DND-41 (cell line): ENCODE measurements around the gene BICDL1.

Experiments used
- EZH2 ChIP-seq: IDR thresholded peaks from 3 replicates; pipeline ENCODE4 v1.6.1; 2012; ENCODE audit warnings: borderline replicate concordance, low read depth, mild to moderate bottlenecking, moderate library complexity, low read length, inconsistent platforms; ENCODE audit not compliant: severe bottlenecking
- TF ChIP-seq, protein P1 (sequence below): IDR thresholded peaks from 2 replicates; pipeline ENCODE4 v1.5.1; 2012; ENCODE audit warnings: borderline replicate concordance, low read length, moderate library complexity, mild to moderate bottlenecking; ENCODE audit not compliant: poor library complexity, severe bottlenecking; ENCODE audit errors: extremely low read depth

DNA sequence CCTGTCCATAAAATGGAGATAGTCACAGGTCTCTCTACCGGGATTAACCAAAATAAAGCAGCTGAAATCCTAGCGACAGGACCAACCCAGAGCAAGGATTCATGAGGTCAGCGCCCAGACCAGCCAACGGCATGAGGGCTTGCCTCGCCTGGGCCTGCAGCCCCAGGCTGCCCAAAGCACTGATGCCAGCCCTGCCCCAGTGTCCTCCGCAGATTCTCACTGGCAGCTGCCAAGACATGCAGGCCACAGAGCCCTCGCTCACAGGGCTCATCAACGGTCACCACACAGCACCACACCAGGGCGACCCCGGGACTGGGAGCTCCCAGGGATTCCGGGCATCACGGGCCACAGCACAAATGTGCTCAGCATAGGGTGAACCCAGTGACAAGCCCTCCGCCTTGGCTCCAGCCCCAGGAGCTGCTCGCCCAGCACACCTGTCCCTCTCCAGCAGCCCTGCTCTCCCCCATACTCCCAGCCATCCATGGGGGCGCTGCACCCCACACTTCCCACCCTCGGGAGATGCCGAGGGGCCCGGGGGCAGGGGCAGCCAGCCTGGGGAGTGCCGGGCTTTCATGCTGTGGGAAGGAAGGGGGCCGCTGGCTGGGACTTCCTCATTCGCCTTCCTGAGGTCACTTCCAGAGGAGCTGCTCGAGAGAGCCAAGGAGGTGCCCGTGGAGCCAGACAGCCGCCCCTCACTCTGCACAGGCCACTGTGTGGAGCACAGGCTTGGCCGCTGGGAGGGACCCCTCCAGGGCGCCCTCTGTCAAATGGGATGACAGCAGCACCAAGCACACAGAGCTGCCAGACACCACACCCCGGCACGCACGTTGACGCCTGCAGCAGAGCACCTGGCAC is 113.4 kb downstream of the BICDL1 start:
- no peak for TF ChIP-seq EZH2
- TF ChIP-seq, protein P1, sequence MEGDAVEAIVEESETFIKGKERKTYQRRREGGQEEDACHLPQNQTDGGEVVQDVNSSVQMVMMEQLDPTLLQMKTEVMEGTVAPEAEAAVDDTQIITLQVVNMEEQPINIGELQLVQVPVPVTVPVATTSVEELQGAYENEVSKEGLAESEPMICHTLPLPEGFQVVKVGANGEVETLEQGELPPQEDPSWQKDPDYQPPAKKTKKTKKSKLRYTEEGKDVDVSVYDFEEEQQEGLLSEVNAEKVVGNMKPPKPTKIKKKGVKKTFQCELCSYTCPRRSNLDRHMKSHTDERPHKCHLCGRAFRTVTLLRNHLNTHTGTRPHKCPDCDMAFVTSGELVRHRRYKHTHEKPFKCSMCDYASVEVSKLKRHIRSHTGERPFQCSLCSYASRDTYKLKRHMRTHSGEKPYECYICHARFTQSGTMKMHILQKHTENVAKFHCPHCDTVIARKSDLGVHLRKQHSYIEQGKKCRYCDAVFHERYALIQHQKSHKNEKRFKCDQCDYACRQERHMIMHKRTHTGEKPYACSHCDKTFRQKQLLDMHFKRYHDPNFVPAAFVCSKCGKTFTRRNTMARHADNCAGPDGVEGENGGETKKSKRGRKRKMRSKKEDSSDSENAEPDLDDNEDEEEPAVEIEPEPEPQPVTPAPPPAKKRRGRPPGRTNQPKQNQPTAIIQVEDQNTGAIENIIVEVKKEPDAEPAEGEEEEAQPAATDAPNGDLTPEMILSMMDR = no peak
